Epithelial cell of proximal tubule (primary cell): Measurements from ENCODE around the gene COG5. TPM values are rescaled to one million over a fixed set of nuclear protein-coding genes. Genes with fewer than 3 reads are reported as not detected.

ENCODE experiments used
- DNase-seq: peaks from one replicate; pipeline ENCODE4 v3.0.0-alpha.2; 2011; ENCODE audit warnings: low read depth
- H3K4me3 ChIP-seq: 2 replicates; pipeline ENCODE4 v1.5.1; 2011; ENCODE audit warnings: low read depth, mild to moderate bottlenecking, low read length
- CTCF ChIP-seq: conservative IDR thresholded peaks from 2 replicates; pipeline ENCODE4 v1.5.1; 2012; ENCODE audit warnings: low read depth, mild to moderate bottlenecking, low read length
- total RNA-seq: library from RNA; depleted of rRNA; stranded (reverse); fragments of >200 nt; gene quantifications from 2 replicates; pipeline ENCODE4 v1.2.3, GENCODE V29; 2015

Gene COG5
- total RNA-seq, 1 donor from 2014 or later = 31.4 TPM

- DNase-seq = no peak
- TF ChIP-seq CTCF = no peak
- H3K4me3 ChIP-seq = no peak overlapping the region
Observed at GRCh38 chr7:107208563-107208962, 355.2 kb downstream of the COG5 start.

- TF ChIP-seq CTCF = no peak
- no peak overlapping the region for H3K4me3 ChIP-seq
- no peak for DNase-seq
Observed at GRCh38 chr7:107208024-107208521, 355.6 kb downstream of the COG5 start.

- no peak overlapping the region for H3K4me3 ChIP-seq
- TF ChIP-seq CTCF = no peak
- no peak for DNase-seq
Observed at GRCh38 chr7:107207459-107207858, 356.3 kb downstream of the COG5 start.

GRCh38 chr7:107206706-107207105, 357.0 kb downstream of the COG5 start:
- no peak for TF ChIP-seq CTCF
- DNase-seq = no peak
- no peak overlapping the region for H3K4me3 ChIP-seq

GRCh38 chr7:107206136-107206535, 357.6 kb downstream of the COG5 start:
- H3K4me3 ChIP-seq = no peak overlapping the region
- DNase-seq = no peak
- TF ChIP-seq CTCF = no peak

- DNase-seq = no peak
- H3K4me3 ChIP-seq = no peak overlapping the region
- no peak for TF ChIP-seq CTCF
Observed at GRCh38 chr7:107203607-107204006, 360.1 kb downstream of the COG5 start.

- peak; percentile 61 for TF ChIP-seq CTCF
- no peak overlapping the region for H3K4me3 ChIP-seq
- DNase-seq = no peak
Observed at GRCh38 chr7:107201795-107202450, 361.8 kb downstream of the COG5 start.
